DND-41 (cell line): Measurements from ENCODE around the gene CAP1.

Source experiments
- ATAC-seq: fragments of 200-7000 bp; cut with Tn5 transposase; 3 replicates; pipeline ENCODE4 v1.9.1; 2021; ENCODE audit warnings: low read depth; ENCODE audit not compliant: insufficient read depth
- DNase-seq: peaks from one replicate; pipeline ENCODE4 v3.0.0-alpha.2; 2020
- H2AFZ ChIP-seq: 2 replicates; pipeline ENCODE4 v1.6.0; 2012; ENCODE audit warnings: low read depth, low read length
- H3K27ac ChIP-seq: 2 replicates; pipeline ENCODE4 v1.5.1; 2012; ENCODE audit warnings: low read length, inconsistent platforms
- H3K27me3 ChIP-seq: fragments of 200-600 bp; sonication (generic); 2 replicates; pipeline ENCODE4 v1.6.0; 2012; ENCODE audit warnings: low read length, mild to moderate bottlenecking, inconsistent platforms; ENCODE audit not compliant: insufficient read depth, poor library complexity
- H3K36me3 ChIP-seq: 2 replicates; pipeline ENCODE4 v1.5.1; 2012; ENCODE audit warnings: low read length, inconsistent platforms; ENCODE audit not compliant: insufficient read depth
- H3K4me1 ChIP-seq: 2 replicates; pipeline ENCODE4 v1.5.1; 2012; ENCODE audit warnings: mild to moderate bottlenecking, low read length; ENCODE audit not compliant: insufficient read depth
- H3K4me2 ChIP-seq: 2 replicates; pipeline ENCODE4 v1.6.0; 2012; ENCODE audit warnings: mild to moderate bottlenecking, moderate library complexity, low read length, inconsistent platforms; ENCODE audit not compliant: insufficient read depth
- H3K4me3 ChIP-seq, 2 experiments: fragments of 200-600 bp in 1 of 2; shearing (Covaris generic) in 1 of 2; 2 replicates each; pipeline ENCODE4 v1.5.1; 2012 to 2016; ENCODE audit warnings: inconsistent platforms in 2 of 2, low read length in 2 of 2, mild to moderate bottlenecking in 2 of 2, low read depth in 1 of 2, moderate library complexity in 1 of 2
- H3K79me2 ChIP-seq: 2 replicates; pipeline ENCODE4 v1.6.0; 2012; ENCODE audit warnings: low read length, inconsistent platforms; ENCODE audit not compliant: insufficient read depth
- H3K9ac ChIP-seq: 2 replicates; pipeline ENCODE4 v1.6.0; 2012; ENCODE audit warnings: low read depth, mild to moderate bottlenecking, inconsistent platforms, low read length, moderate library complexity
- H3K9me3 ChIP-seq: 2 replicates; pipeline ENCODE4 v1.5.1; 2012; ENCODE audit warnings: low read length, moderate library complexity, mild to moderate bottlenecking, inconsistent platforms; ENCODE audit not compliant: insufficient read depth, severe bottlenecking
- H4K20me1 ChIP-seq: 2 replicates; pipeline ENCODE4 v1.6.0; 2012; ENCODE audit warnings: low read length; ENCODE audit not compliant: insufficient read depth
- EZH2 ChIP-seq: IDR thresholded peaks from 3 replicates; pipeline ENCODE4 v1.6.1; 2012; ENCODE audit warnings: borderline replicate concordance, low read depth, mild to moderate bottlenecking, moderate library complexity, low read length, inconsistent platforms; ENCODE audit not compliant: severe bottlenecking
- TF ChIP-seq, protein P1 (sequence below): IDR thresholded peaks from 2 replicates; pipeline ENCODE4 v1.5.1; 2012; ENCODE audit warnings: borderline replicate concordance, low read length, moderate library complexity, mild to moderate bottlenecking; ENCODE audit not compliant: poor library complexity, severe bottlenecking; ENCODE audit errors: extremely low read depth

Gene CAP1

DNA sequence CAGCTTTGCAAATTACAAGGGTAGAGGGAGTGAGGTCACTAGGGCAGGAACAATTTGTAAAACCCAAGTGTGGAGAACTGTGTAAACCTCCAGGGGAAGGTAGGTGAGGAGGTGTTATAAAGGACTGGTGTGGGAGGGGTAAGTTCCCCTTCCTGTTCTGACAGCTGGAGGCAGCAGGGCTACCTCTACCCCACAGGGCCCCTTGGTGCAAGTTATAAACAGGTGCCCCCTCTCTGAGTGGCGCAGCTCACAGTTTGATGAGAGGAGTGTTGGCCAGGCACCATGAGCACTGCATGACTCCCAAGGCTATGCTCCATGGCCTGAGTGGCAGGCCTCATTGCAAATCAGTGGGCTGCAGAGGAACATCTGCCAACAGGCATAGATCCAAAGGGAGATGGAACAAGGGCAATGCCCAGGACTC is 44.5 kb upstream of the CAP1 start:
- no peak for ATAC-seq
- Histone ChIP-seq H2AFZ (no peak overlapping the region), H3K79me2 (no peaks in the 10 kb centered on the region), H3K9me3 (peaks cover 2% of the 10 kb centered on the region), H4K20me1 (no peaks in the 10 kb centered on the region), H3K27me3 (no peaks in the 10 kb centered on the region), H3K4me2 (no peak overlapping the region), H3K36me3 (no peaks in the 10 kb centered on the region), H3K4me3 (no peak overlapping the region), H3K27ac (no peak overlapping the region), H3K4me1 (no peaks in the 10 kb centered on the region), H3K9ac (no peak overlapping the region)
- no peak for DNase-seq
- TF ChIP-seq, protein P1, sequence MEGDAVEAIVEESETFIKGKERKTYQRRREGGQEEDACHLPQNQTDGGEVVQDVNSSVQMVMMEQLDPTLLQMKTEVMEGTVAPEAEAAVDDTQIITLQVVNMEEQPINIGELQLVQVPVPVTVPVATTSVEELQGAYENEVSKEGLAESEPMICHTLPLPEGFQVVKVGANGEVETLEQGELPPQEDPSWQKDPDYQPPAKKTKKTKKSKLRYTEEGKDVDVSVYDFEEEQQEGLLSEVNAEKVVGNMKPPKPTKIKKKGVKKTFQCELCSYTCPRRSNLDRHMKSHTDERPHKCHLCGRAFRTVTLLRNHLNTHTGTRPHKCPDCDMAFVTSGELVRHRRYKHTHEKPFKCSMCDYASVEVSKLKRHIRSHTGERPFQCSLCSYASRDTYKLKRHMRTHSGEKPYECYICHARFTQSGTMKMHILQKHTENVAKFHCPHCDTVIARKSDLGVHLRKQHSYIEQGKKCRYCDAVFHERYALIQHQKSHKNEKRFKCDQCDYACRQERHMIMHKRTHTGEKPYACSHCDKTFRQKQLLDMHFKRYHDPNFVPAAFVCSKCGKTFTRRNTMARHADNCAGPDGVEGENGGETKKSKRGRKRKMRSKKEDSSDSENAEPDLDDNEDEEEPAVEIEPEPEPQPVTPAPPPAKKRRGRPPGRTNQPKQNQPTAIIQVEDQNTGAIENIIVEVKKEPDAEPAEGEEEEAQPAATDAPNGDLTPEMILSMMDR: no peak
- no peak for TF ChIP-seq EZH2

- no peak for DNase-seq
- H3K27ac ChIP-seq: no peak overlapping the region
Measured at GRCh38 chr1:39996396-39997004, 44.0 kb upstream of the CAP1 start.

DNA sequence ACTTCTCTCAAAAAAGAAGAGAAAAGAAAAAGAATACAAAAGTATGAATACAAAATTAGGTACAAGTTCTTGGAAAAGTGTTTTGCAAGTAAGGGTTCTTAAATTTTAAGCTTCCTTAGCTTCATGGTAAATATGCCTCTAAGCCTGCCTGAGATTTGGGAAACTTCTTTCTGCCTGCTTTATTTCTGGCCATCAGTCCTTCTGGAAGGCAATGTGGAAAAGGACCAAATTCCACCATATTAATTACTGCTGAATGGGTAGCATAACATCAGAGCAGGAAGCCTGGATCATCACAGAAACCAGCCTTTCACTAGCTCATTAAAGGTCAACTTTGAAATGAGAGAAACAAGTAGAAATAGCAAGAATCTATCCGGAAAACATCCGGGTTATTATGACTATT is 39.1 kb upstream of the CAP1 start:
- Histone ChIP-seq H3K9me3 (peaks cover 2% of the 10 kb centered on the region), H3K4me2 (no peak overlapping the region), H3K4me1 (no peaks in the 10 kb centered on the region), H4K20me1 (no peaks in the 10 kb centered on the region), H3K79me2 (no peaks in the 10 kb centered on the region), H3K9ac (no peak overlapping the region), H3K4me3 (no peak overlapping the region), H3K27ac (no peak overlapping the region), H3K36me3 (no peaks in the 10 kb centered on the region), H3K27me3 (peaks cover 3% of the 10 kb centered on the region), H2AFZ (no peak overlapping the region)
- no peak for ATAC-seq
- DNase-seq: no peak
- TF ChIP-seq, protein P1: no peak
- TF ChIP-seq EZH2: no peak

More at GRCh38 chr1:39996396-39997004, 44.0 kb upstream of the CAP1 start:
- Histone ChIP-seq H3K79me2 (no peaks in the 10 kb centered on the region), H3K4me2 (no peak overlapping the region), H3K4me3 (no peak overlapping the region), H3K27me3 (no peaks in the 10 kb centered on the region), H2AFZ (no peak overlapping the region), H3K9ac (no peak overlapping the region), H3K9me3 (peaks cover 2% of the 10 kb centered on the region), H3K36me3 (no peaks in the 10 kb centered on the region), H4K20me1 (no peaks in the 10 kb centered on the region), H3K4me1 (no peaks in the 10 kb centered on the region)
- TF ChIP-seq, protein P1: no peak
- TF ChIP-seq EZH2: no peak
- no peak for ATAC-seq
